ENCODE measurements around the gene ACSM2B.
"Not testable (repeated sequence)": the region's sequence is repeated elsewhere in the genome, so short reads cannot be mapped to it uniquely, and the experiment has no call there.

Gene ACSM2B

DNA sequence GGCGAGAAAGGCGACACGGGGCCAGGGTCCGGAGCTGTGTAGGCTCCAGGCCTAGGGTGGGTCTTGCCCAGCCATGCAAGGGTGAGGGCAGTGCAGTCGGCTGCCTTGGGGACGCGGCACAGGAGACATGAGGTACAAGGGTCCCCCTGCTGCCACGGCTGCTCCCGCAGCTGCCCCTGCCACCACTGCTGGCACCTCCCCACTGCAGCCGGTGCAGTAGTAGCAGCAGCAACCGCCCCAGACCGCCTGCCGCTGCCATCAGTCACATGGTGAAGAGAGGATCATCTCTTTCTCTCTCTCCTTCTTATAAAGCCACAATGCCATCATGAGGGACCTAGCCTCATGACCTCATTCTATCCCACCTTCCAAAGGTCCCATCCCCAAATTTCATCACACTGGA, 44.4 kb downstream of the ACSM2B start:
- not testable (repeated sequence) for H3K27me3 ChIP-seq (ENCODE audit: insufficient read depth, low read length); H3K9me3 ChIP-seq (ENCODE audit: low read length); H3K27ac ChIP-seq (ENCODE audit: low read depth, low read length, poor library complexity, severe bottlenecking); H3K4me2 ChIP-seq (ENCODE audit: low read length); H3K4me3 ChIP-seq (ENCODE audit: low read depth, low read length, poor library complexity, severe bottlenecking); H3F3A ChIP-seq (ENCODE audit: insufficient read depth, low read length); H3K9me2 ChIP-seq (ENCODE audit: low read depth, low read length); H4K20me1 ChIP-seq (ENCODE audit: insufficient read depth, low read length); H3K9ac ChIP-seq (ENCODE audit: low read length); H3K79me2 ChIP-seq (ENCODE audit: insufficient read depth, low read length); H3K36me3 ChIP-seq (ENCODE audit: insufficient read depth, low read length); H3K4me1 ChIP-seq (ENCODE audit: insufficient read depth, low read length, severe bottlenecking); H2AFZ ChIP-seq (ENCODE audit: low read length)

DNA sequence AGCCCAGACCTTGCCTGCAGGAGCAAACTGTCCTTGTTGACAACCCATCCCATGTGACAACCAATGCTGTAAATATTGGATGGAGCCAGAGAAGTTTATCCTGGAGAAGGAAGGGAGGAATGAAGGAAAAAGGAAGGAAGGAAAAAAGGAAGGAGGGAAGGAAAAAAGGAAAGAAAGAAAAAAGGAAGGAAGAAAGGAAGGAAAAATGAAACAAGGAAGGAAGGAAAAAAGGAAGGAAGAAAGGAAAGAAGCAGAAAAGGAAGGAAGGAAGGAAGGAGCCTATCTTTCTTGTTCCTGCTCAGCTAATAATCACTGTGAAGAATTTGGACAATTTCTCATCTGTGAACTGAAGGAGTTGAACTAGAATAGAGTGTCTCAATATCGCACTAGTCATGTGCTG, 56.1 kb downstream of the ACSM2B start:
- Histone ChIP-seq H3K9ac (ENCODE audit: low read length) (no peak overlapping the region), H3K79me2 (ENCODE audit: insufficient read depth, low read length) (no peaks in the 10 kb centered on the region), H3K4me3 (ENCODE audit: low read depth, low read length, poor library complexity, severe bottlenecking) (no peak overlapping the region), H3K9me3 (ENCODE audit: low read length) (no peaks in the 10 kb centered on the region), H3K4me2 (ENCODE audit: low read length) (no peak overlapping the region), H3K27ac (ENCODE audit: low read depth, low read length, poor library complexity, severe bottlenecking) (no peak overlapping the region), H2AFZ (ENCODE audit: low read length) (no peak overlapping the region), H3F3A (ENCODE audit: insufficient read depth, low read length) (no peaks in the 10 kb centered on the region), H3K27me3 (ENCODE audit: insufficient read depth, low read length) (no peaks in the 10 kb centered on the region), H4K20me1 (ENCODE audit: insufficient read depth, low read length) (no peaks in the 10 kb centered on the region), H3K36me3 (ENCODE audit: insufficient read depth, low read length) (no peaks in the 10 kb centered on the region), H3K4me1 (ENCODE audit: insufficient read depth, low read length, severe bottlenecking) (no peaks in the 10 kb centered on the region), H3K9me2 (ENCODE audit: low read depth, low read length) (no peaks in the 10 kb centered on the region)
- TF ChIP-seq, protein P1, sequence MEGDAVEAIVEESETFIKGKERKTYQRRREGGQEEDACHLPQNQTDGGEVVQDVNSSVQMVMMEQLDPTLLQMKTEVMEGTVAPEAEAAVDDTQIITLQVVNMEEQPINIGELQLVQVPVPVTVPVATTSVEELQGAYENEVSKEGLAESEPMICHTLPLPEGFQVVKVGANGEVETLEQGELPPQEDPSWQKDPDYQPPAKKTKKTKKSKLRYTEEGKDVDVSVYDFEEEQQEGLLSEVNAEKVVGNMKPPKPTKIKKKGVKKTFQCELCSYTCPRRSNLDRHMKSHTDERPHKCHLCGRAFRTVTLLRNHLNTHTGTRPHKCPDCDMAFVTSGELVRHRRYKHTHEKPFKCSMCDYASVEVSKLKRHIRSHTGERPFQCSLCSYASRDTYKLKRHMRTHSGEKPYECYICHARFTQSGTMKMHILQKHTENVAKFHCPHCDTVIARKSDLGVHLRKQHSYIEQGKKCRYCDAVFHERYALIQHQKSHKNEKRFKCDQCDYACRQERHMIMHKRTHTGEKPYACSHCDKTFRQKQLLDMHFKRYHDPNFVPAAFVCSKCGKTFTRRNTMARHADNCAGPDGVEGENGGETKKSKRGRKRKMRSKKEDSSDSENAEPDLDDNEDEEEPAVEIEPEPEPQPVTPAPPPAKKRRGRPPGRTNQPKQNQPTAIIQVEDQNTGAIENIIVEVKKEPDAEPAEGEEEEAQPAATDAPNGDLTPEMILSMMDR (IDR thresholded peaks at IDR 0.05; ENCODE audit: low read length) = no peak
- TF ChIP-seq EZH2 (IDR thresholded peaks at IDR 0.05; ENCODE audit: borderline replicate concordance, low read length) = no peak

DNA sequence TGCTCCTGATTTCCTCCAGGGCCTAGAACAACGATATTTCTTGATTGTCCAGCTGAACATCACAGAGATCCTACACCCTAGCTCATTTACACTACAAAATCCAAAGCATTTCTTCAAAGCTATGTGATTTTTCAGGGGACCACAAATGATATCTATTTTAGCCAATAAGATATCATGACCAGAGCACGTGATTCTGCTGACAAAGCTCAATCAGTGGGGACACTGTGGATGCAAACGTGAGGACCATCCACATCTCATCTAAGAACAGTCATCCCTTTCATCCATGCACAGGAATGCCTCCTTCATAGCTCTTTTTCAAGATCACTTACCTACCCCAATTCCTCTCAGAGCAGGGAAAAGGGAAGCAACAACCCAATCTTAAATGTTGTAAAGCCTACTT, 56.9 kb downstream of the ACSM2B start:
- TF ChIP-seq, protein P1 (IDR thresholded peaks at IDR 0.05; ENCODE audit: low read length) = no peak
- TF ChIP-seq EZH2 (IDR thresholded peaks at IDR 0.05; ENCODE audit: borderline replicate concordance, low read length) = no peak

DNA sequence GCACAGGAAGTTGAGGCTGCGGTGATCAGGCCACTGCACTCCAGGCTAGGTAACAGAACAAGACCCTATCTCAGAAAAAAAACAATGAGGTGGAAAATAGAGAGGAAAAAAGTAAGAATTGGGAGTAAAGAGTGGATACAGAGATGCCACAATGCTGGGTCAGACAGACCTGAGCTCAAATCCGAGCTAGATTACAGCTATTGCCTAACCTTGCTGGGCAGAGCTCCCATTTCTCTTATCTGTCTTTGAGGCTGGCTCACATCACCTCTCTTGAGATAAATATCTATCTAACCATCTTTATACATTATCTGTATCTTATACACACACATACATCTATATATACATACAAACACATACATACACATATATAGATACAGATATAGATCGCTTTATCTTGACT, 59.0 kb downstream of the ACSM2B start:
- H3K27me3 ChIP-seq (ENCODE audit: insufficient read depth, low read length) = no peaks in the 10 kb centered on the region
- no peak overlapping the region for H3K27ac ChIP-seq (ENCODE audit: low read depth, low read length, poor library complexity, severe bottlenecking)
- H3K4me3 ChIP-seq (ENCODE audit: low read depth, low read length, poor library complexity, severe bottlenecking) = no peak overlapping the region
- H3K36me3 ChIP-seq (ENCODE audit: insufficient read depth, low read length) = no peaks in the 10 kb centered on the region
- H3K79me2 ChIP-seq (ENCODE audit: insufficient read depth, low read length) = no peaks in the 10 kb centered on the region
- no peaks in the 10 kb centered on the region for H3K4me1 ChIP-seq (ENCODE audit: insufficient read depth, low read length, severe bottlenecking)
- no peaks in the 10 kb centered on the region for H3K9me3 ChIP-seq (ENCODE audit: low read length)
- no peak overlapping the region for H3K9ac ChIP-seq (ENCODE audit: low read length)
- no peaks in the 10 kb centered on the region for H4K20me1 ChIP-seq (ENCODE audit: insufficient read depth, low read length)
- H3K4me2 ChIP-seq (ENCODE audit: low read length) = no peak overlapping the region
- H2AFZ ChIP-seq (ENCODE audit: low read length) = no peak overlapping the region
- H3K9me2 ChIP-seq (ENCODE audit: low read depth, low read length) = no peaks in the 10 kb centered on the region
- no peak for TF ChIP-seq EZH2 (IDR thresholded peaks at IDR 0.05; ENCODE audit: borderline replicate concordance, low read length)
- TF ChIP-seq, protein P1 (IDR thresholded peaks at IDR 0.05; ENCODE audit: low read length) = no peak
- H3F3A ChIP-seq (ENCODE audit: insufficient read depth, low read length) = no peaks in the 10 kb centered on the region

More for the DNA sequence above, 56.9 kb downstream of the ACSM2B start:
- Histone ChIP-seq H3K27ac (ENCODE audit: low read depth, low read length, poor library complexity, severe bottlenecking) (no peak overlapping the region), H2AFZ (ENCODE audit: low read length) (no peak overlapping the region), H3K9me3 (ENCODE audit: low read length) (no peaks in the 10 kb centered on the region), H3K4me1 (ENCODE audit: insufficient read depth, low read length, severe bottlenecking) (no peaks in the 10 kb centered on the region), H4K20me1 (ENCODE audit: insufficient read depth, low read length) (no peaks in the 10 kb centered on the region), H3K4me3 (ENCODE audit: low read depth, low read length, poor library complexity, severe bottlenecking) (no peak overlapping the region), H3K27me3 (ENCODE audit: insufficient read depth, low read length) (no peaks in the 10 kb centered on the region), H3K4me2 (ENCODE audit: low read length) (no peak overlapping the region), H3K36me3 (ENCODE audit: insufficient read depth, low read length) (no peaks in the 10 kb centered on the region), H3F3A (ENCODE audit: insufficient read depth, low read length) (no peaks in the 10 kb centered on the region), H3K79me2 (ENCODE audit: insufficient read depth, low read length) (no peaks in the 10 kb centered on the region), H3K9me2 (ENCODE audit: low read depth, low read length) (no peaks in the 10 kb centered on the region), H3K9ac (ENCODE audit: low read length) (no peak overlapping the region)

All from OCI-LY1 (cell line).